ENCODE measurements around the gene HELZ. TPM values are rescaled to one million over a fixed set of nuclear protein-coding genes. Genes with fewer than 3 reads are reported as not detected.
A peak's percentile ranks its signal among the peaks of the same experiment; 100 is the strongest.

The HELZ gene
- total RNA-seq, 1 donor from 2014 or later = 51.1 TPM

DNA sequence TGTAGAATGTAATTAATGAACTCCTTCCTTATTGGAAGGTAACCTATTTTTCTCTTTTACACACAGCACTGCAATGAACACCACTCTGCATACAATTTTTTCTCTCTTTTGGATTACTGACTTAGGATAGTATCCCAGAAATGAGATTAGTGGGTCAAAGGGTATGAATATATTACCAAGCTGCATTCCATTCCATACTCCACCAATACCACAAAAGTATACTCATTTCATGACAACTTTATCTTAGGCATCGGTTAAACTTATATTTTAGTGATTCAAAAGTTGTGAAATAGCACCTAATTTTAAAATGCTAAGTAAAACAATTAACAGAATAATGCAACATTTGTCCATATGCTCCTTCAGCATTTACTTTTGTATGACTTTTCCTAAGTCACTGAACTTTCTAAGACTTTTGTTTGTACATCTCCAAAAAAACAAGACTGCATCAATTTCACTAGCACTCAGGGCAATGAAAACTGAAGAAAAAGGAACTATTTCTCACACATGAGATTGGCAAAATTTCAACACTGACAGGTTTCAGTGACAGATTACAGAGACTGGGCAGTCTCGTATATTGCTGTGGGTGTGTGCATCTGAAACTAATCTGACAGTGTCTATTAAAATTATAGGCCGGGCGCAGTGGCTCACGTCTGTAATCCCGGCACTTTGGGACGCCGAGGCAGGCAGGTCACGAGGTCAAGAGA lies 32.1 kb downstream of the HELZ start:
- DNase-seq (ENCODE audit: low read depth) = peak; percentile 50
- Histone ChIP-seq H3K27me3 (ENCODE audit: control insufficient read depth, insufficient read depth, low read length) (no peaks in the 10 kb centered on the region), H3K36me3 (ENCODE audit: control insufficient read depth, insufficient read depth, low read length) (peaks cover 3% of the 10 kb centered on the region), H3K4me3 (ENCODE audit: low read depth, low read length) (no peak overlapping the region)
- FAIRE-seq = no peak
- TF ChIP-seq CTCF (IDR thresholded peaks at IDR 0.05; ENCODE audit: insufficient read depth, low read length, severe bottlenecking) = no peak

GRCh38 chr17:67212231-67212630 lies 32.8 kb downstream of the HELZ start:
- Histone ChIP-seq H3K27me3 (ENCODE audit: control insufficient read depth, insufficient read depth, low read length) (no peaks in the 10 kb centered on the region), H3K36me3 (ENCODE audit: control insufficient read depth, insufficient read depth, low read length) (peaks cover 3% of the 10 kb centered on the region), H3K4me3 (ENCODE audit: low read depth, low read length) (no peak overlapping the region)
- FAIRE-seq (no peak), DNase-seq (ENCODE audit: low read depth) (no peak)
- no peak for TF ChIP-seq CTCF (IDR thresholded peaks at IDR 0.05; ENCODE audit: insufficient read depth, low read length, severe bottlenecking)

- Histone ChIP-seq H3K4me3 (ENCODE audit: low read depth, low read length) (no peak overlapping the region), H3K36me3 (ENCODE audit: control insufficient read depth, insufficient read depth, low read length) (peaks cover 3% of the 10 kb centered on the region), H3K27me3 (ENCODE audit: control insufficient read depth, insufficient read depth, low read length) (no peaks in the 10 kb centered on the region)
- DNase-seq (ENCODE audit: low read depth) (peak; percentile 67), FAIRE-seq (no peak)
- TF ChIP-seq CTCF (IDR thresholded peaks at IDR 0.05; ENCODE audit: insufficient read depth, low read length, severe bottlenecking) = no peak
Measured at GRCh38 chr17:67211742-67212141, 33.3 kb downstream of the HELZ start.

- FAIRE-seq (no peak), DNase-seq (ENCODE audit: low read depth) (no peak)
- TF ChIP-seq CTCF (IDR thresholded peaks at IDR 0.05; ENCODE audit: insufficient read depth, low read length, severe bottlenecking) = no peak
- H3K36me3 ChIP-seq (ENCODE audit: control insufficient read depth, insufficient read depth, low read length) = peaks cover 1% of the 10 kb centered on the region
- no peaks in the 10 kb centered on the region for H3K27me3 ChIP-seq (ENCODE audit: control insufficient read depth, insufficient read depth, low read length)
- no peak overlapping the region for H3K4me3 ChIP-seq (ENCODE audit: low read depth, low read length)
Measured at GRCh38 chr17:67210915-67211314, 34.1 kb downstream of the HELZ start.

- no peak for FAIRE-seq
- Histone ChIP-seq H3K27me3 (ENCODE audit: control insufficient read depth, insufficient read depth, low read length) (no peaks in the 10 kb centered on the region), H3K36me3 (ENCODE audit: control insufficient read depth, insufficient read depth, low read length) (no peaks in the 10 kb centered on the region), H3K4me3 (ENCODE audit: low read depth, low read length) (no peak overlapping the region)
- TF ChIP-seq CTCF (IDR thresholded peaks at IDR 0.05; ENCODE audit: insufficient read depth, low read length, severe bottlenecking) = no peak
- no peak for DNase-seq (ENCODE audit: low read depth)
Measured at GRCh38 chr17:67208232-67208631, 36.8 kb downstream of the HELZ start.

GRCh38 chr17:67203818-67204217 lies 41.2 kb downstream of the HELZ start:
- DNase-seq (ENCODE audit: low read depth) = no peak

More at GRCh38 chr17:67203818-67204217, 41.2 kb downstream of the HELZ start:
- H3K4me3 ChIP-seq (ENCODE audit: low read depth, low read length) = no peak overlapping the region
- no peak for FAIRE-seq
- no peaks in the 10 kb centered on the region for H3K27me3 ChIP-seq (ENCODE audit: control insufficient read depth, insufficient read depth, low read length)
- TF ChIP-seq CTCF (IDR thresholded peaks at IDR 0.05; ENCODE audit: insufficient read depth, low read length, severe bottlenecking) = no peak
- H3K36me3 ChIP-seq (ENCODE audit: control insufficient read depth, insufficient read depth, low read length) = peaks cover 7% of the 10 kb centered on the region

Measured in bronchial epithelial cell (primary cell).